Tibial nerve (tissue), 4 donors: Measurements from ENCODE around the gene AP2A2. TPM values are rescaled to one million over a fixed set of nuclear protein-coding genes. Genes with fewer than 3 reads are reported as not detected.
"Not testable (repeated sequence)": the region's sequence is repeated elsewhere in the genome, so short reads cannot be mapped to it uniquely, and the experiment has no call there.

Experiments
- DNase-seq, 2 donors: peaks; one replicate each; pipeline ENCODE4 v3.0.0-alpha.2; 2019; ENCODE audit warnings: low spot score in 2 of 2
- H3K27ac ChIP-seq, 4 donors: fragments of 200-600 bp; sonication (generic) in 3 of 4; one replicate each; pipeline ENCODE4 v1.5.1; 2017 to 2019; ENCODE audit warnings: mild to moderate bottlenecking in 1 of 4
- H3K27me3 ChIP-seq, 2 donors: fragments of 200-600 bp; sonication (generic) in 1 of 2; one replicate each; pipeline versions ENCODE4 v1.5.1 to v1.6.0; 2017 to 2019
- H3K36me3 ChIP-seq, 3 donors: fragments of 200-600 bp; sonication (generic); one replicate each; pipeline ENCODE4 v1.5.1; 2018 to 2019
- H3K4me1 ChIP-seq, 4 donors: fragments of 200-600 bp; sonication (generic) in 3 of 4; one replicate each; pipeline ENCODE4 v1.5.1; 2017 to 2019
- H3K4me3 ChIP-seq, 4 donors: fragments of 200-600 bp; sonication (generic) in 3 of 4; one replicate each; pipeline ENCODE4 v1.5.1; 2017 to 2019; ENCODE audit warnings: mild to moderate bottlenecking in 1 of 4, moderate library complexity in 1 of 4
- H3K9me3 ChIP-seq, 4 donors: fragments of 200-600 bp; sonication (generic) in 3 of 4; one replicate each; pipeline ENCODE4 v1.5.1; 2017 to 2019
- EP300 ChIP-seq, 2 donors: sonication (generic); formaldehyde crosslinking; IDR thresholded peaks; one replicate each; pipeline ENCODE4 v1.6.1; 2017; ENCODE audit warnings: antibody characterized with exemption in 2 of 2, mild to moderate bottlenecking in 1 of 2
- POLR2A ChIP-seq, 2 donors: fragments of 450-650 bp; IDR thresholded peaks; one replicate each; pipeline ENCODE4 v1.6.1; 2017; ENCODE audit warnings: antibody characterized with exemption in 2 of 2, mild to moderate bottlenecking in 2 of 2, moderate library complexity in 2 of 2
- WGBS, 2 donors: methylation state at CpG; one replicate each; pipeline ENCODE4 v1.1.5; 2018; 5-methylcytosine and 5-hydroxymethylcytosine counted together
- total RNA-seq, 4 donors: library from RNA; depleted of rRNA; stranded (reverse); fragments of >200 nt; gene quantifications; one replicate each; pipeline ENCODE4 v1.1.0, GENCODE V29; 2016
- TF ChIP-seq, protein P1 (sequence below), 5 experiments: fragments of 200-600 bp in 3 of 5; fragments of 450-650 bp in 2 of 5; sonication (generic) in 3 of 5; IDR thresholded peaks; one replicate each; pipeline ENCODE4 v1.5.1; 2016 to 2019; ENCODE audit warnings: antibody characterized with exemption in 5 of 5, mild to moderate bottlenecking in 3 of 5, moderate library complexity in 2 of 5

AP2A2 gene
- total RNA-seq, 4 donors from 2014 or later: 70.8 to 136 (median 90.3) TPM

DNA sequence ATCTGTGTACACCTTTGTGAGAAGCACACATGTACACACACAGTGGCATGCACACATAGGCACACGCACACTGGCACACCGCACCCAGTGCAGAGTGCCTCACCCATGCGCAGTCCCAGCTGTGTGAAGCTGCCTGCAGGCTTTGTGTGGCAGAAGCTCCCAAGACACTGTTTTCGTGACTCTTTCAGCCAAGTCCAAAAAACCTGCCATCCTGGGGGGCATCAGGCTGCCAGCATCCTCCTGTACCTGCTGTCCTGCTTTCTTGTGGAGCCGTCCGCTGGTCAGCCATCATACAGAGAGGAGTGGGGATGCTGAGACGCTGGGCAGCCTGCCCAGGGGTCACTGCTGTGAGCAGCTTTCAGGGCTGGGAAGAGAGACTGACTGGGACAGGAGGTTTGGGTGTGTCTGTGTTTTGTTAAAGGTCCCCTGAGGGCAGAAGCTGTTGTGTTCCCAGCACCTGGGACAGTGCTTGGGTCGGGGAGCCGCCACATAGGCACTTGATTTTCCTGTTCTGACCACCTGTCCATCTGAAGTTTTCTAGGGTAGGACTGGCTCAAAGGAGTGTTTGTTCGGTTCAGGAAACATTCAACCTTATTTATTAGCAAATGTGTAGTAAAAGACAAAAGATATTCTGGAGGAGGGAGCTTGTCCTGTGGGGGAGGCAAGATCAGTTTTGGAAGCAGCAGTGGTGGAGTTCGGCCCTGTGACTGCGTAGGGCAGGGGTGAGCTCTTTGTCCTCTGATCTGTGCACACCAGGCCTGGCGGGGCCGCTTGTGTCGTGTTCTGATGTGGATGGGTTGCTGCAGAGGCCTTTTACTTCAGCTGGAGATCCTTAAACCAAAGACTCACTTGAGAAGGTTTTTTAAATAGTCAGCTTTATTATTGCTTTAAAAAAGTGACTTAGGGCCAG is 29.7 kb downstream of the AP2A2 start:
- 59 to 73% methylated on average over 11 to 15 of the region's 15 CpGs for WGBS, 2 donors
- Histone ChIP-seq H3K4me3 (no peak overlapping the region), H3K36me3 (peaks cover 0 to 19% (median 0%) of the 10 kb centered on the region in 3 donors), H3K9me3 (no peaks in the 10 kb centered on the region), H3K4me1 (peaks cover 0 to 44% (median 13%) of the 10 kb centered on the region in 4 donors), H3K27ac (no peak overlapping the region), H3K27me3 (no peaks in the 10 kb centered on the region)
- TF ChIP-seq, protein P1, sequence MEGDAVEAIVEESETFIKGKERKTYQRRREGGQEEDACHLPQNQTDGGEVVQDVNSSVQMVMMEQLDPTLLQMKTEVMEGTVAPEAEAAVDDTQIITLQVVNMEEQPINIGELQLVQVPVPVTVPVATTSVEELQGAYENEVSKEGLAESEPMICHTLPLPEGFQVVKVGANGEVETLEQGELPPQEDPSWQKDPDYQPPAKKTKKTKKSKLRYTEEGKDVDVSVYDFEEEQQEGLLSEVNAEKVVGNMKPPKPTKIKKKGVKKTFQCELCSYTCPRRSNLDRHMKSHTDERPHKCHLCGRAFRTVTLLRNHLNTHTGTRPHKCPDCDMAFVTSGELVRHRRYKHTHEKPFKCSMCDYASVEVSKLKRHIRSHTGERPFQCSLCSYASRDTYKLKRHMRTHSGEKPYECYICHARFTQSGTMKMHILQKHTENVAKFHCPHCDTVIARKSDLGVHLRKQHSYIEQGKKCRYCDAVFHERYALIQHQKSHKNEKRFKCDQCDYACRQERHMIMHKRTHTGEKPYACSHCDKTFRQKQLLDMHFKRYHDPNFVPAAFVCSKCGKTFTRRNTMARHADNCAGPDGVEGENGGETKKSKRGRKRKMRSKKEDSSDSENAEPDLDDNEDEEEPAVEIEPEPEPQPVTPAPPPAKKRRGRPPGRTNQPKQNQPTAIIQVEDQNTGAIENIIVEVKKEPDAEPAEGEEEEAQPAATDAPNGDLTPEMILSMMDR (IDR thresholded peaks at IDR 0.05): no peak
- TF ChIP-seq POLR2A (IDR thresholded peaks at IDR 0.05) (no peak), EP300 (IDR thresholded peaks at IDR 0.05) (no peak)
- no peak for DNase-seq

GRCh38 chr11:957212-957920 is 31.7 kb downstream of the AP2A2 start:
- H3K4me1 ChIP-seq: peaks cover 0 to 35% (median 5%) of the 10 kb centered on the region in 4 donors
- no peaks in the 10 kb centered on the region for H3K27me3 ChIP-seq
- H3K9me3 ChIP-seq: no peaks in the 10 kb centered on the region
- no peak for DNase-seq
- no peak overlapping the region for H3K27ac ChIP-seq
- no peak overlapping the region for H3K4me3 ChIP-seq
- TF ChIP-seq, protein P1 (IDR thresholded peaks at IDR 0.05): no peak
- TF ChIP-seq POLR2A (IDR thresholded peaks at IDR 0.05) (no peak), EP300 (IDR thresholded peaks at IDR 0.05) (no peak)
- 81 to 83% methylated on average over 11 of the region's 11 CpGs for WGBS, 2 donors
- peaks cover 0 to 39% (median 3%) of the 10 kb centered on the region in 3 donors for H3K36me3 ChIP-seq

GRCh38 chr11:958101-958500 is 32.4 kb downstream of the AP2A2 start:
- WGBS, 2 donors: 91 to 93% methylated on average over 7 of the region's 7 CpGs
- peaks cover 0 to 46% (median 3%) of the 10 kb centered on the region in 3 donors for H3K36me3 ChIP-seq
- H3K4me1 ChIP-seq: peaks cover 0 to 27% (median 5%) of the 10 kb centered on the region in 4 donors
- H3K9me3 ChIP-seq: no peaks in the 10 kb centered on the region
- TF ChIP-seq, protein P1 (IDR thresholded peaks at IDR 0.05): no peak
- no peak overlapping the region for H3K4me3 ChIP-seq
- DNase-seq: no peak
- no peak overlapping the region for H3K27ac ChIP-seq
- H3K27me3 ChIP-seq: no peaks in the 10 kb centered on the region

DNA sequence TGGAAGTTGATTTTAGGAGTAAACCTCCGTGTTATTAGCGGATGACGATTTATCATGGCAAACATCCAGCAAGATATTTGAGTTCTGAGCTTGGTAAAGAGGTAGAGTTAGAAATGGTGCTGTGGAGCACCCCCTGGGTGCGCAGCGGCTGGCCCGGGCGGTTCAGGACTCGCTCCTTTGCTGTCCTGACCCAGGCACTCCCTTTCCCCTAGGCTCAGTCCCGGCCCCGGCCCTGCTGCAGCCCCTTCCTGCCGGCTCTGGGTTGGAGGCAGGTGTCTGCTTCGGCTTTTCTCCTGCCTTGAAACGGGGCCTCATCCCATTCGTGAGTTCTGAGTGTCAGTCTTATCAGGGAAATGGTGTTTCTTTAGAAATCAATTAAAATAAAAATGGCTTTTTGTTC is 33.4 kb downstream of the AP2A2 start:
- WGBS, 2 donors: 78 to 83% methylated on average over 14 of the region's 14 CpGs
- DNase-seq: no peak
- TF ChIP-seq, protein P1 (IDR thresholded peaks at IDR 0.05): no peak
- TF ChIP-seq EP300 (IDR thresholded peaks at IDR 0.05) (no peak), POLR2A (IDR thresholded peaks at IDR 0.05) (no peak)
- H3K27me3 ChIP-seq: no peaks in the 10 kb centered on the region
- no peak overlapping the region for H3K27ac ChIP-seq
- no peak overlapping the region for H3K4me3 ChIP-seq
- peaks cover 0 to 18% (median 5%) of the 10 kb centered on the region in 4 donors for H3K4me1 ChIP-seq
- no peaks in the 10 kb centered on the region for H3K9me3 ChIP-seq
- peaks cover 0 to 55% (median 8%) of the 10 kb centered on the region in 3 donors for H3K36me3 ChIP-seq

DNA sequence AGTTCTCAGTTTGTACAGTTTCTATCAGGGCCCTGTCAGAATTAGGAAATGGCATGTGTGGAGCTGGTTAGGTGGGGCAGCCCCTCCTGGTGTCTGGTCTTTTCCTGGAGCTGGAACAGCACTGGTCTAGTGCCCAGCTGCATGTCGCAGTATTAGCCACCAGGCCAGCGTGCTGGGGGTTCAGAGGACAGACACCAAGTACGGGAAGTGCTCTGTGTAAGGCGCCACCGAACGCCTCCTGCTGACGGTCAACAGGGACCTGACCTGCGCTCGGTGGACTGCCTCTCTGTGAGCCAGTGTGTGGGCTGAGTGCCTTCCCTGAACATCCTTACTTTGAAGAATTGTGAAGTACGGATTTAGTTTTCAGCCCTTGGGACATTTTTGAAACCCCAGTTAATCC is 33.9 kb downstream of the AP2A2 start:
- DNase-seq: no peak
- H3K9me3 ChIP-seq: no peaks in the 10 kb centered on the region
- TF ChIP-seq, protein P1 (IDR thresholded peaks at IDR 0.05): no peak
- TF ChIP-seq EP300 (IDR thresholded peaks at IDR 0.05) (no peak), POLR2A (IDR thresholded peaks at IDR 0.05) (no peak)
- no peak overlapping the region for H3K27ac ChIP-seq
- no peaks in the 10 kb centered on the region for H3K27me3 ChIP-seq
- H3K4me1 ChIP-seq: peaks cover 0 to 12% (median 5%) of the 10 kb centered on the region in 4 donors
- 64 to 80% methylated on average over 6 to 10 of the region's 10 CpGs for WGBS, 2 donors
- no peak overlapping the region for H3K4me3 ChIP-seq
- peaks cover 0 to 59% (median 8%) of the 10 kb centered on the region in 3 donors for H3K36me3 ChIP-seq

GRCh38 chr11:961310-961920 is 35.7 kb downstream of the AP2A2 start:
- 86 to 95% methylated on average over 18 of the region's 18 CpGs for whole genome bisulfite sequencing, 2 donors
- DNase-seq, H3K9me3 ChIP-seq, H3K4me3 ChIP-seq, H3K27me3 ChIP-seq, H3K27ac ChIP-seq, H3K4me1 ChIP-seq: not testable (repeated sequence)
- H3K36me3 ChIP-seq: peaks cover 0 to 59% (median 8%) of the 10 kb centered on the region in 3 donors
